NCI-H1048 (cell line): ENCODE results near the gene GABRB2.

Experiments
- DNase-seq: peaks from one replicate; lab custom pipeline; 2025; lab: John Stamatoyannopoulos, UW

Gene GABRB2

GRCh38 chr5:161387121-161387520, 159.4 kb downstream of the GABRB2 start:
- no peak for DNase-seq

- DNase-seq = no peak
These were observed 161.5 kb downstream of the GABRB2 start for GRCh38 chr5:161385027-161385426.

- DNase-seq = no peak
These were observed 163.8 kb downstream of the GABRB2 start for GRCh38 chr5:161382685-161383084.

- no peak for DNase-seq
These were observed 166.0 kb downstream of the GABRB2 start for GRCh38 chr5:161380486-161380885.

DNA sequence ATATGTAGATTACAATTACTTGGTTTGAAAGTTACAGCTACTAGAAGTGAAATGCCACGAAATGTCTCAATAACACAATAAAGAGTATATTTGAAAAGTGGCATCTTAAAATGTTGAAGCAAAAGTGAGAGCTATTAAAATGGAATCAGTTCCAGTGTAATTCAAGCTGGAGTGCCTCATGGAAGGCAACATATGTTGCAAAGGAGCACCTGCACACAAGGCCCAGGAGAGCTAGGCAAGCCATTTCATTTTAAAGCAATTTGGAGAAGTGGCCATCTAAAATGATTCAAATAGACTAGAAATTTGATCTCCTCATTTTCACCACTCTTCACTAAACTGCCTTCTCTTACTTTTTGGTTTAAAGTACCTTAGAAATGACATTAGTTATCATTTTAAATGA, 167.8 kb downstream of the GABRB2 start:
- DNase-seq = no peak

DNA sequence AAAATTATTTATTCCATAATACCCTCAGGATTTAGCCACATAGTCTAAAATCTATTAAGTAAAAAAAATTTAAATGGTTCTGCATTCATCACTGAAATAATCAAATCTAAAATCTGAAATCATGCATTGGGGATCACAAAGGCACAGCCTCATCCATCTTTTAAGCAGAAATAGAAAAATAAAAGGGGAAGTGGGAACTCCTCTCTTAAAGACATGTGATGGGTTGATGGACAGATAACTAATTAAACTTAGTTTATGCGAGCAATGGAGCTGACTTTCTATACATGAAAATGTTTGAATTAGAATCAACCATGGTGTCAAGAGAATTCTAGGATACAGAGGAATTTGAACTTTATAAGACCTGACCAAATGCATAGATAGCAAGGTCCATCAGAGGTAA, 170.5 kb downstream of the GABRB2 start:
- no peak for DNase-seq

- DNase-seq = no peak
These were observed 173.2 kb downstream of the GABRB2 start for GRCh38 chr5:161373345-161373707.

- no peak for DNase-seq
These were observed 173.7 kb downstream of the GABRB2 start for GRCh38 chr5:161372682-161373344.

DNA sequence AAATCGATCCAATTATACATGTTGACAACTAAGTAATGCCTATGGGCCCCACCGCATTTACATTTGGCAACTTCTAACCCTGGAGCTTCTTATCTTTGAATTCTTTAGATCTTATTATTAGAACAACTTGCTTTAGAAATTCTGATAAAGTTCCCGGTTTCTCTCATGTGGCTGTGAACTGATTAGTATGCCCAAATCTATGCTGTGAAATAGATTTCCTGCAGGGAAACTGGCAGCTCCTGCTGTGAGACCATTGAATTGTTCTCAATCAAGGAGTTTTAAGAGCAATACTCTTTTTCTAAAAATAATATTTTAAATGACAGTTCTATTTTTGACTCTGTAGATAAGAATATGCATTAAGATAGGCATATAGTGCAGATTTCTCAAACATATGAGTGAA, 177.5 kb downstream of the GABRB2 start:
- DNase-seq = no peak

GRCh38 chr5:161358446-161358845, 188.1 kb downstream of the GABRB2 start:
- no peak for DNase-seq

GRCh38 chr5:161344234-161344633, 202.3 kb downstream of the GABRB2 start:
- no peak for DNase-seq

- DNase-seq = no peak
These were observed 203.6 kb downstream of the GABRB2 start for GRCh38 chr5:161342886-161343285.

GRCh38 chr5:161340012-161340411, 206.5 kb downstream of the GABRB2 start:
- no peak for DNase-seq

GRCh38 chr5:161333194-161333880, 213.2 kb downstream of the GABRB2 start:
- DNase-seq = no peak

DNA sequence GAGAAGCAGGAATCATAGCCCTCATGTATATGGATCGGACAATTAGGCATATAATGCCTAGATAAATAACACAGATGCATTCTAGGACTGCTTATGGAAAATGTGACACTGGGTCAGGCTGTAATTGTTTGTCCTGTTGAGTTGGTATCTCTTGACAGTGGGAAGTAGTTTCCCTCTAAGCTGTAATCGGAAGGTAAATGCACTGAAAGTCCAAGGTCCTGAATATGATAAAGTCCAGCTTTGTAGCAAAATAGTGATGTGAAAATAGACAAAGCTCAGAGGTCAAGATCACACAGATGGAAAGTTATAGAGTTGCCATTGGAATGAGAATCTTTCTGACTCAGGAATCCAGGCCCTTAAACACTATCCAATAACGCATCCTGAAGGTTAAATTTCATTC, 214.2 kb downstream of the GABRB2 start:
- DNase-seq = no peak

DNA sequence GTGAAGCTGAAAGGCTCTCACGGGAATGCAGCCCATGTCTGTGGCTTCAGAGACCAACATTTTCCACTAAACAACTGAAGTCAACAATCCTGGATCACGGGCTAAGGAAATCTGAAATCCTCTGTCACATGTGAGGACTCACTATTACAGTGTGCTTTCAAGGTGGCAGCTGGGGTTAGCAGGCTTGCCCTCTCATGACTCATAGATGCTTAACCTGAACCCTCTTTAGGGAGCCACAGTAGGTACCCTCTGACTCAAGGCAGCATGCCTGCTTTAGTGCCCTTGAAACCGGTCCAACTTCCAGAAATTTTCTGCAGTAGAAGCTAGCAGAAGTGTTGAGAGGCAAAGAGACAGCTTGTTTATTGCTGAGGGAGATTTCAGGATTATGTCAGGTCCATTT, 232.5 kb downstream of the GABRB2 start:
- no peak for DNase-seq

- no peak for DNase-seq
These were observed 233.6 kb downstream of the GABRB2 start for GRCh38 chr5:161312882-161313281.

- no peak for DNase-seq
These were observed 234.6 kb downstream of the GABRB2 start for GRCh38 chr5:161311965-161312364.

- no peak for DNase-seq
These were observed 235.3 kb downstream of the GABRB2 start for GRCh38 chr5:161311146-161311708.

DNA sequence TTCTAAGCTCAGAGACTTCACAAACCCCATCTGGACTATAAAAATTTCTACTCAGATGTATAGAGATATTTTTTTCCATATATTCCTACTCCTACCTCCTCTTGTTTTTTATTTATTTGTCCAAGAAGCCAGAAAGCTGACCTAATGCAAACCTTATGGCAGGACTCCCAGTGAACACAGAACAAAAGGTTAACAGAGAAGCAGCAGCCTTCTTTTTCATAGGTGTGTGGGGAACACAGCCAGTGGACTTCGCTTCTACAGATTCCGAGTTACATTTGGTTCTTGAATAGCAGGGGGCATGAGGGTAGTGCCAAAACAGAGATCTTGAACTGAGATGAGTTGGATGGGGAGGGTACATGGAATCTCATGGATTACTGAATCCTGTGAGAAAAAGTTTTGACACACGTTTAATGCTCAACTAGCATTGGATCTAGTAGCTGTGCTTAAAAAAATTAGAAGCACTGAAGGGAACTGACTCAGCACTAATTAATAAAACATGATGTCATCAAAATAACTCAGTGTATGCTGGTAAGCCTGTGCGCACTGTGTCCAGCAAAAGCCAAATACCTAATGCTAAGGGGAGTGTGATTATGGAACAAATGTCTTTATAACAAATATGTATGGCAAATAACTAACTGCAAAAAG, 240.1 kb downstream of the GABRB2 start:
- no peak for DNase-seq

GRCh38 chr5:161305601-161306000, 240.9 kb downstream of the GABRB2 start:
- DNase-seq = no peak

GRCh38 chr5:161302559-161302958, 244.0 kb downstream of the GABRB2 start:
- no peak for DNase-seq

GRCh38 chr5:161301586-161301985, 244.9 kb downstream of the GABRB2 start:
- DNase-seq = no peak
